HG02798 (cell line): ENCODE data around the gene CDKL2.
"Not testable (repeated sequence)": the region's sequence is repeated elsewhere in the genome, so short reads cannot be mapped to it uniquely, and the experiment has no call there.

Experiments
- ATAC-seq: cut with Tn5 transposase; IDR thresholded peaks from one replicate; pipeline ENCODE4 v1.9.1; 2021; ENCODE audit warnings: mild to moderate bottlenecking; ENCODE audit not compliant: unreplicated experiment, poor library complexity

Gene CDKL2

DNA sequence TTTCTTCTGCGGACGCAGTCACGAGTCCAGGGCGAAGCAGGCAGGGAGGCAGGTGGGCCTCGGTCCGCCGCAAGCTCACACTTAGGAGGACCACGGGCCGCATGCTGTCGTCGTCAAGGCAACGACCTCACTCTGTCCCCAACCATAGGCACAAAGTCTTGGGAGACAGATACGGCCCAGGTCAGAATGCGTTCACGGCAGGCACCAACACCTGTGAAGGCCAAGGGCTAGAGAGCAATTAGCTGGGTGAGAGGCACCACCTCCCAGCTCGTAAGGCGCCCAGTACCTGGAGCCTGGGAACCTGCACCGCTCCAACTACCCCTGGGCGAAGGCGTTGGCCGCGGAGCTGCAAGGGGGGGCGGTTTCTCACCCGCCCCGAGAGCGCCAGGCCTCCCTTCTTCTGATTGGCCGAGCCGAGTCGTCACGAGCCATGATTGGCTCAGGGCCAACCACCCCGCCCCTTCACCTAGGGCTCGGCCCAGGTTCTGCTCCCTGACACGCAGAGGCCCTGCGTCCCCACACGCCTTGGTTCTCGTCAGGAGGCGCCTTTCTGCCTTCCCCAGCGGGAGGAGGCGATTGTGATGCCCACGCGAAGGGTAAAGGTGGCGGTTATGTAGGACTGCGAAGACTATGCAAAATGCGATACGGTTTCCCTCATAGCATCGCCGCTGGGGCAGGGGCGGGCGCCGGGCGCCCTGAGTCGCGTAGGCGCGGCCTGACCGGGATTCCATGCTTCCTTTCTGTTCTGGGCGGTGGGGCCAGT, at the start of gene CDKL2:
Gene CDKL2, minus strand, starts transcription at position 355 of the 763 bp plus-strand sequence. CDS start 4,540 bp downstream, outside the sequence.
- peak; percentile 100 for ATAC-seq

GRCh38 chr4:75678965-75679364, 48.6 kb upstream of the CDKL2 start:
- no peak for ATAC-seq

DNA sequence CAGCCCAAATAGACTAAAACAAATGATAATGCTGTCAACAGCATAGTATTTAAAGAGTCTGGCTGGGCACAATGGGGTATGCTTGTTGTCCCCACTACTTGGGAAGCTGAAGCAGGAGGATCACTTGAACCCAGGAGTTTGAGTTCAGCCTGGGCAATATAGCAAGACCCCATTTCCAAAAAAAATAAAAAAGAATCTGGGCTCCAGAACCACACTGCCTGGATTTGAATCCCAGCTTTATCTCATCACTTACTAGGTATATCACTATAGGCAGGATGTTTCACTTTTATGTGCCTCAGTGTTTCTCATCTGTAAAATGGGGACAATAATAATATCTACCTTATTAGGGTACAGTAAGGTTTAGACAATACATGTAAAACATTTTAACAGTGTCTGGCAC, 48.1 kb upstream of the CDKL2 start:
- no peak for ATAC-seq

- no peak for ATAC-seq
These were observed 44.7 kb upstream of the CDKL2 start for GRCh38 chr4:75675004-75675531.

GRCh38 chr4:75673959-75674328, 43.6 kb upstream of the CDKL2 start:
- ATAC-seq, result no peak

GRCh38 chr4:75673027-75673958, 43.0 kb upstream of the CDKL2 start, which contains the start of gene G3BP2:
TSS of gene G3BP2 (minus strand) at chr4:75673411. CDS start at chr4:75662025, 11,386 bp downstream.
- ATAC-seq, result peak; percentile 96

DNA sequence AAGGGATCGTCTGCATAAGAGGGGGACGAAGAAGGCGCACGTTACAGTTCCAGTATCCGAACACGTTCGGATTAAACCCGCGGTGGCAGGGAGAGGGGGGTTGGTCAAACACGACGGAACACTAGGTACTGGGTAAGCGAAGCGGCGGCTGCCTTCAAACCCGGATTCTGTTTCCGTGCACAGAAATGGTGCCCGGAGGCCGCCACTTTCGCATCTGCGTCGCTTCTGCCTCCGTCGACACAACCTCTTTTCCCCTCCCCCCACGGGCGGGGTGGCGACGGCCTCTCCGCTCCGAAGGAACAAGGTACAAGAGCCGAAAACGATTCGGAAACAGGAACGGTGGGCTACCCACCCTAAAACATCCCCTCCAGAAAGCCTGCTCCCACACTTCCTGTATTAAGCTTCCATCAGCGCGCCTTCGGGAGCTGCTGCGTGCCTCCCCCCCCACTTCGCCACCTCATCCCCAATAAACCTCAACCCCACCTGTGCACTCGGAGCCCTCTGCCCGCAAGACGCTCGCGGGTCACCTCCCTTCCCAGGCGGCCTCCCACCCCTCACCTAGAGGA, 42.2 kb upstream of the CDKL2 start:
- peak; percentile 25 for ATAC-seq

DNA sequence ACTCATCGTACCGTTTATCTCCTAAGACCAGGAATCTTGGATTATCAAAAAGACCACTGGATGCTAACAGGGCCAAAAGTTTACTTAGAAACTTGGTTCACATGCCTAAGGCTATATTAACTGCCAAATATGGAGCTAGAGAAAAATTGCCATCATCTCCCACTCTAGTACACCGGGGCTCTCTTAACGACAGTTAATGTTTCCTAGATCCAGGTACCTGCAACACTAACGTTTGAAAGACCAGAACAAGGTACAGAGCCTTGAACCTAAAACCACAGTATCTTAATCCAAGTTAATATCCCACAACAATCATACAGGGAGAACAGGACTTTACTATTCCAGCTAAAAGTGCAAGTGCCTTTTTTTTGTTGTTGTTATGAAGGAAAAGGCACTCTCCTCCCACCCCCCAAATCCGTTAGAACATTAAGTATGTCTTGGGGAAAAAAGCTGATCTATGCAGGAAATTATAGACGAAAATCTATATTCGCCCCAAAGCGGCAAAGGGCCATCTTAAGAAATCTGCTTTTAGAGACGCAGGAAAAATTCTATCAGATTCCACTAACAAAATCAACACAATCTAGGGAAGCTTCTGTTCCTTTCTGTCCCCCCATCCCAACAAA, 41.6 kb upstream of the CDKL2 start:
- ATAC-seq, result no peak

GRCh38 chr4:75668596-75668995, 38.3 kb upstream of the CDKL2 start:
- no peak for ATAC-seq

DNA sequence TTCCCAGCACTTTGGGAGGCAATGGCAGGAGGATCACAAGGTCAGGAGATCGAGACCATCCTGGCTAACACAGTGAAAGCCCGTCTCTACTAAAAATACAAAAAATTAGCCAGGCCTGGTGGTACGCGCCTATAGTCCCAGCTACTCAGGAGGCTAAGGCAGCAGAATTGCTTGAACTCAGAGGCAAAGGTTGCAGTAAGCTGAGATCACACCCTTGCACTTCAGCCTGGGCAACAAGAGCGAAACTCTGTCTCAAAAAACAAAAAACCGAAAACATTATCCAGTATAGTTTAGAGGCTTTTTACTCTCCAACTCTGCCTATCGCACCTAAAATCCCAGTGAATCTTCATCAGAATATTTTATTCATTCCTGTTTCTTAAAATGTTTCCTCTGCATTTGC, 37.3 kb upstream of the CDKL2 start:
- ATAC-seq, result not testable (repeated sequence)

GRCh38 chr4:75666299-75666698, 36.0 kb upstream of the CDKL2 start:
- ATAC-seq, result no peak

DNA sequence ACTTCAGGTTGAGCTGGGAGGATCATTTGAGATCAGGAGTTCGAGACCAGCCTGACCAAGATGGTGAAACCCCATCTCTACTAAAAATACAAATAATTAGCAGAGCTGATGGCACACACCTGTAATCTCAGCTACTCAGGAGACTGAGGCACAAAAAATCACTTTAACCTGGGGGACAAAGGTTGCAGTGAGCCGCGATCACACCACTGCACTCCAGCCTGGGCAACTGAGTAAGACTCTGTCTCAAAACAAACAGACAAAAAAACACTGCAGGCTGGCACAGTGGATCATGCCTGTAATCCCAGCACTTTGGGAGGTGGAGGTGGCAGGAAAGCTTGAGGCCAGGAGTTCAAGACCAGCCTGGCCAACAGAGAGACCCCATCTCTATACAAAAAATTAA, 34.3 kb upstream of the CDKL2 start:
- ATAC-seq, result not testable (repeated sequence)

DNA sequence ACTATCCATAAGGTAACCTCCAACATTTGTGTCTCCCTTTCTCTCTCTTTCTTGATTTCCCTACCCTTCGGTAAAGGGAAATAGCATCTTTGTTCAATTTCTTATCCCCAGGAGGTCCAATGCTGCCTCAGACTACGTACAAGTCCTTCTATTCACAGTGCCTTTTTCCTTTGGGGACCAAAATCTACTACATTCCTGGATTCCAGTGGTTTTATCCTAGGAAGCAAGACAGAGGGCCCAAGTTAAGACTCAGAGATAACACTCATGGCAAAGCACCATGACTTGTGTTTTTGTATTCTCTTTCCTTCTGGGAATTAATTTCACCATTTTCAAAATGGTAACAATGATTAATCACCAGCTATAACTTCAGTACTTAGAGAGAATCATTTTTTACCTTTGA, 32.3 kb upstream of the CDKL2 start:
- ATAC-seq, result no peak

GRCh38 chr4:75660491-75660890, 30.2 kb upstream of the CDKL2 start:
- ATAC-seq, result no peak

- ATAC-seq, result no peak
These were observed 29.2 kb upstream of the CDKL2 start for GRCh38 chr4:75659512-75660031.

DNA sequence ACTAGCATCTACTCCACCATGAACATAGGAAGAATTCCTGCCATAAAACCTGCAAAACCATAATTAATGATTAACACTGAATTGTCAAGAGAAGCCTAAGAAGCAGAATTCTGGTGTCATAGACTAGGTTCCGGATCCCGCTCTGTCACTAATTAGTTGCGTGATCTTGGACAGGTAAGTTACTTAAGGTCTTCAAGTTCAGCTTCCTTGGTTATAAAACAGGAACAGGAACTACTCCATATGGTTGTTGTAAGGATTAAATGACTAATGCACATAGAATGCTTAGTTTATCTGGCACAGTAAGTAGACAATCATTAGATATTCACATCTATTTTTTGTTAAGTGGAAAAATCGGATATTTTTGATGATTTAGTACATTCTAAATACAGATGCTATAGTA, 28.5 kb upstream of the CDKL2 start:
- ATAC-seq, result no peak

DNA sequence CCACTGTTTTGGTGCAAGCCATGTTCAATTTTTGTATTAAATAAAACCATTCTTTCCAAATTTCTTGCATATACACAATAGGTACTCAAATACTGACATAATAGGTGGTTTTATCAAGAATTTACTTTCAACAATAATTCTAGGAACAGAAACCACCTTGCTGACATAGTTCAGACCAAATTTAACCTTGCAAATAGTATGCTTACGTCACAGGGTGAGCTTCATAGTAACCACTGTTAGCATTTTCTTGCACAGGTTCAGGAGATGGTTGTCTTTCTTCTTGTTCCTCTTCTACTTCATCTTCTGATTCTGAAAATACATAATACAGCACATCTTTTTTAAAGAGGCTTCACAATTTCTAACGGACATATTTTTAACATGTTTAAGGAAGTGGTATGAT, 25.2 kb upstream of the CDKL2 start:
- ATAC-seq, result no peak

GRCh38 chr4:75654905-75655304, 24.6 kb upstream of the CDKL2 start:
- no peak for ATAC-seq

- no peak for ATAC-seq
These were observed 23.6 kb upstream of the CDKL2 start for GRCh38 chr4:75653845-75654503.

GRCh38 chr4:75644095-75644494, 13.8 kb upstream of the CDKL2 start:
- no peak for ATAC-seq
